GM18868 (cell line): Measurements from ENCODE around the gene SLCO2A1.

Experiments used
- ATAC-seq: cut with Tn5 transposase; IDR thresholded peaks from one replicate; pipeline ENCODE4 v1.9.1; 2021; ENCODE audit warnings: mild to moderate bottlenecking, moderate library complexity; ENCODE audit not compliant: unreplicated experiment

SLCO2A1 gene

DNA sequence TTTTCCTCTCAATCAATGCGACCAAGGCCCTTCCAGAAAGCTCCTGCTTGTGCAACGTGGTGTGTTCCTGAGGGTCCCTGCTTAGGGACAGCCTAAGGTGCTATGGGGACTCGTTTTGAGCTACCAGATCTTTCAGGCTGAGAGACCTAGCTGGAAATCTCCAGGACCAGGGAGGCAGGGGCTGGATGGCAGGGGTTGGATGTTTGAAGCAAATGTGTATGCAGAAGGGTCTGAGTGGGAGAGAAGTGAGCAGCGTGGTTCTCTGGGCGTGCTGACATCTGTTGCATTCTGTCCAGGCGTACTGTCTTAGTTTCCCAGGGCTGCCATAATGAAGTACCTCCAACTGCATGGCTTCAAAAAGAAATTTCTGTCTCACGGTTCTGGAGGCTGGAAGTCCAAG is 31.7 kb upstream of the SLCO2A1 start:
- ATAC-seq: no peak

DNA sequence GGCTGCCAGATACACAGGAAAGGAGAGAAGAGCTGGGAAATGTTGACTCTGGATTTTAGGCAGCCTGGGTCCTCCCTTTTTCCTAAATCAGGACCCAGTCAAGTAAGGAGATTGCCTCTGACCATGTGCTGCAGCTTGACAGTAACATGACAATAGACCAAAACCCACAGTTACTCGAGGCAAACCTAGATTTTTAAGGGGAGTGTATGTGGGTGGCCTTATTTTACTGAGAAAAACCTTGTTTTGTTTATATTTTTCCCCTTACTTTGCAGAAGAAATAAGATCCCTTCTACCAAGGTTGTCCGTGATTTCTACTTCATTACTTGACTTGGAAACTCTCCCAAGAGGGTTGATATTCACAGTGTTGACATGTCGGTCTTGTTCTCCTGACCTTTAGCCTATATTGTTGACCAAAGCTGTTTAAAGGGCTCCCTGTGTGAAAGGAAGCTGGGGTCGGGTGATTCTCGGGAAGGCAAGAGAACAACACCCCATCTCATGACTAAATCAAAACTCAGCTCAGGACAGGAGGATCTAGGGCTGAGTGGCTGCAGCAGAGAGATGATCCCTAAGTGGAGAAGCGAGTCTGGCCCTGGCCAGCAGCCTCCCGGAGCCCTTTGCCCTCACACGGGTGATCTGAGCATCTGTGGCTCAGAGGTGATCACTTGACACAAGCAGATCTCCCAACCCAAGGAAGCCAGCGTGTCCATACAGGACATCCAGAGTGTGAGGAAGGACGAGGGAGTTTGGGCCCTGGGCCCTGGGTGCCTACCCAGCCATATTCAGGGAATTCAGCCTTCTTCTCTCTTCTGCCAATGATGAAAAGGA is 31.0 kb upstream of the SLCO2A1 start:
- ATAC-seq: no peak

DNA sequence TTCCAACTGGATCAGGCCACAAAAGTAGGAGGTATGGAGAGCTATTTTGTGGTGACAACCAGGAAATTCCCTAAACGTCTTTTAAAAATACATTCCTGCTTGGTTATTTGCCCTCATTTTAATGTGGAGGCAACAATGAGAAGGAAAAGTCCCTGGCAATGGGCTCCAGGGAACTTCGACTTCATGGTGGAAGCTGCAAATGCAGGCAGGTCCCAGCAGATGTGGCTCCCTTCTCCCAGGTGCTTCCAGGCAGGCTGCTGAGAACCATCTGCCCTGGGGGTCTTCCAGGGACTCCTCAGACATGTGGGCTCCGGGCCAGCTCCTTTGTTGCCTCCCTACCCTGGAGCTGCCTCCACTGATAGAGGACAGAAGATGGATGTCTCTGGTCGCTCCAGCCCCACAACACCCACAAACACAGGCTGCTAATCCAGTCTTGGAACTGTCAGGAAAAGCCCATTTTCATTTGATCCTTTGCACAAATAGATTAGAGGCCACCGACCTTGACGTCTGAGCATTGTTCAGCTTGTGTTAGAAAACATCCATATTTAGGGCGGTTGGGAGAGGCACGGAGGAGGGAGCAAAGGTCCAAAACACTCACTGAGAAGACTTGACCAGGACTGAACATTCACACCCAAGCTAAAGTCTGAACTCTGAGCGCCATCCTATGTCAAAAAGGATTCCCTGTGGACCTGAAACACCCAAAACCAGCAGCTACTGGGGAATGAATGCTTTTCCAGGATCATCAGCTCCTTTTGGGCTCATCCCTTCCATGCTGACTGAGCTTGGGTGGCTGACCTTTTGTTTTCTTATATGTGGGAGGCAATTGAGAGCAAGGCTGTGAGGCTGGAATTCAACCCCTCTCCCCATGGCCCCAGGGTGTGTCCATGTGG is 30.2 kb upstream of the SLCO2A1 start:
- no peak for ATAC-seq

DNA sequence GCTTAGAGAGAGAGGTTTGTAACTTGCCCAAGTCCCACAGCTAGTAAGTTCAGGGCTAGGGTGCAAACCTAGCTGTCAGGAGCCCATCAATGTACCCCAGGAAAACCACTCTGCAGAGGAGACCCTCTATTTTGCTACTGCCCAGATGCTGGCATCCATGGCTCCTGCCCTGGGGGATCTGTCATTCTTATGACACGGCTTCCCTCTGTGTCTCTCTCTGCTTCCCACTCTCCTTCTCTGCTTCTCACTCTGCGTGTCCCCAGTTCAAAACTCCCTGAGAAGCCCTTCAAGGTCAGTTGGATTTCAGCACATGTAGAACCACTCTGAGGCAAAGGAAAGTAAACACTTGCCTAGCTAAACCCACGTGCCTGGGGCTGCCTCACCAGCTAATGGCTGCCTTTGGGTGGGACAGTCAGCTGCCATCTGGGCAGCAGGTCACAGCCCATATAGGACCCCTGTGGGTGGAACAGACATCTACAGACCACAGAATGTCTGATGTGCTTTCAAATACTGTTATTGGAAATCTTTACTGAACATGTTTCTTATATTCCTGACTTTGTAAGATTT is 29.4 kb upstream of the SLCO2A1 start:
- ATAC-seq: no peak

DNA sequence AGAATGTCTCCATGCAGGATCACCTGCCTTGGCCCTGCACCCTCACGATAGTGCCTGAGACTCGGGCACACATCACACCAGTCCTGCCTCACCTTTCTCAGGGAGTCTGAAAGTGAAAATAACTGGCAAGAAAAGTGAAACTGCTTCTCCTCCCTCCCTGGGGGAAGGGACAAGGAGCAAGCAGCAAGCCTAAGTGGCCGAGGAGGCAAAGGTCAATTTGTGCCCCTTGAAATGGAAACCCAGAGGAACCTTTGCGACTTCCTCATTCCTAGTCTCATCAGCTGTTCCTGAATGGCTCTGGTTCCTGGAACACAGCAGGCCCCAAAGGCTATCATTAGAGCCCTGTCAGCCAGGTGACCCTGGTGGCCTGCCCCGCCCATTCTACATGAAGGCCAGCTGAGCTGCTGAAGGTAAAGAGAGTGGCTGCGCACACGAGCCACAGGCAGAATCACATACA is 28.0 kb upstream of the SLCO2A1 start:
- ATAC-seq: no peak

DNA sequence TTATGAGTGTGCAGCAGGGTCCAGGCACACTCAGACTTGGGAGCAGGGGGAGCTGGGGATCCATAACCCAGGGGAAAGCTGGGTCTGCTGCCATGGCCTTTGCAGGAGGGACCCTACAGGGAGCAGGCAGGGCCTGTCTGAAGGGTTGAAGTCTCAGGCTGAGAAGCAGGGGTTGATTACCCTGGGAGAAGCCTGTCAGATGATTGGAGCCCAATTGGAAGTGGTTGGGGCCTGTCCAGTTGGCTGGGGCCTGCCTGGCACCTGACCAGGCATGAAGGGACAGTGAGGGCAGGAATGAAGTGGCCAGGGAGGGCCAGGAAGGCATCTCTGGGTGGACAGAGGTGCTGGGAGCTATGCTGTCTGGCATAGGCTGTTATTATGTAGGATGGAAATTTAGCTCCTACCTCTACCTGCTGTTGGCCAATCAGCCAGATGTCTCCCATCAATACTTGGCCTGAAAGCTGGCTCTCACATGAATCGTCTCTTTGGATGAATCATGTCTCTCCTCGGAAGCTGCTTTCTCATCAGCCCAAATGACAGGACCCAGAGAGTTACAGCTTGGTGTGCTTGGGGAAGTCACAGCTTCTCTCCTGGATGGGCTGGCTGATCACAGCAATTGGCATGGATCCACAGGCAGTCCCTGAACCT is 27.4 kb upstream of the SLCO2A1 start:
- ATAC-seq: no peak

DNA sequence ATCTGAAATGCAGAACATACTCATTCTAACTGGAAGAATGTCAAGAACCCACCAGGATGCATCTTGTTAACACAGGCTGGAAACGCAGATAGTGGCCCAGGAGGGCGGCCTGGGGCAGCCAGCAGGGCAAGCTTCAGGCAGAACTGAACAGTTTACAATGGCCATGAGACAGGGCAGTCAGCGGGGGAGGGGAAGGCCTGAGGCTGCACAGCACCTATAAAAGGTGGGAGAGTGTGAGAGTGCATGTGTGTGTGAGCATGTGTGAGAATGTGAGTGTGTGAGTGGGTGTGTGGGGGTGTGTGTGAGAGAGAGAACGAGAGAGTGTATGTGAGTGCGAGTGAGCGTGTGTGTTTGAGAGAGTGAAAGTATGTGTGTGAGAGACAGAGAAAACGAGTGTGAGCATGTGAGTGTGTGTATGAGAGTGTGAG is 26.8 kb upstream of the SLCO2A1 start:
- ATAC-seq: no peak

DNA sequence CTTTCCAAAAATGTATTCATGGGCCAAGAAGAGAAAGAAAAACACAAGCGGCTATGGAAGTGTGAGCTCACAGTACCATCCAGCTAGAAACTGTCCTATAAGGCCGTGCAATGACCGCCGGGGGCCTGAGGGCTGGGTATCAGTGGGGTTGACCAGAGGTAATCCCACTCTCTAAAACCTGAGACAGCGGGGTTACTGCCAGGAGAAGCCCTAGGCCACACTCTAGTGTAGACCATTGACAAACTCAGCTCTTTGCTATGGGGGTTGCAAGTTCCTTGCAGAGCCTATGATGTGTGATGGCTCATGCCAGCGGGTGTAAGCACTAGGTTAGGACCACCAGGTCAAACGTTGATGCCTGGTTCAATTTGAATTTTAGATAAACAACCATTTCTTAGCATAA is 25.9 kb upstream of the SLCO2A1 start:
- ATAC-seq: no peak

DNA sequence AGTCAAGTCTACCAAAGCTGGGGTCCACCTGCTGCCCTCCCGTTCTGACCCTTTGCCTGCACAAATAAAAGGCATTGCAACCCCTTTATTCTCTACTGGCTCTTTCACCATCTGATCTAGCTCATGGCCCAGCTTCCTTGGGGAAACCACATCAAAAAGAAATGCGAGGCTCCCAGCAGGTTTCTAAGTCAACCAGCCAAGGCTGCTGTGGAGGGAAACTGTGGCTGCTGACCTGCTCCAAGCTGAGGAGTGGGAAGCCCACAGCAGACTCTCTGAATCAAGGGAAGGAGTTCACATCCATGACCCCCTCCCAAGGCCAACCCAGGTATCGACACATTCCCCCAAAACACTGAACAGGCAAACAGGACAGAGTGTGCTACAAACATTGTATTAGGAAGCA is 25.2 kb upstream of the SLCO2A1 start:
- no peak for ATAC-seq

DNA sequence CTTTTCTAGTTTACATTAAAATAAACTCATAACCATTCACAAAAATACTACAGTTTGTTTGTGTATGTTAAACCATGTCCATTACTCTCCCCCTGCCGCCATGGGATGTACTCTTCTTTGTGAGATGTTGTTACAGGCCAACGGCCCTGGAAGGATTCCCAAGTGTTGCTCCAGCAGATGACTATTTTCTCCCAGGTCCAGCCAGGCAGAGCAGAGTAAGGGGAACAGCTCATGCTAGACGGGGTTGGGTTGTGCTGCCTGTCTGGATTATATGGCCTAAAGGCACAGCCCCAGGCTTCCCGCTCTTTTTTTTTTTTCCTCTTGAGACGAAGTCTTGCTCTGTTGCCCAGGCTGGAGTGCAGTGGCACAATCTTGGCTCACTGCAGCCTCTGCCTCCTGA is 24.5 kb upstream of the SLCO2A1 start:
- no peak for ATAC-seq

DNA sequence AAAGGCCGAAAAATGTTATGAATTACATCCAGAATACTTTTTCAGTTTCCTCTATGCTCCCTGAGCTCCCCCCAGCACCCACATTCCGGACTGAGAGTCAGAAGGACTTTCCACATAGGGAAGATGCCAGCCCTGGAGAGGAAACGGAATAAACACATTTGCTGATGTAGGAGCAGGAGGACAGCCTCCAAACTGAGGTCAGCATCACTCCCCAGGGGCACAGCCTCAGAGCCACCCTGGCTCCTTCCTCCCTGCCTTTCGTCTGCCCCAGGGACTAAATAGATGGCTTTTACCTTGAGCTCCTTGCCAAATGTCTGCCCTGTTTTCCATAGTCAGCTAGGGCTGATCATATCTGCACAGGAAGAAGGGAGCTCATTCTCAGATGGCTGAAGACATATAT is 22.6 kb upstream of the SLCO2A1 start:
- no peak for ATAC-seq

DNA sequence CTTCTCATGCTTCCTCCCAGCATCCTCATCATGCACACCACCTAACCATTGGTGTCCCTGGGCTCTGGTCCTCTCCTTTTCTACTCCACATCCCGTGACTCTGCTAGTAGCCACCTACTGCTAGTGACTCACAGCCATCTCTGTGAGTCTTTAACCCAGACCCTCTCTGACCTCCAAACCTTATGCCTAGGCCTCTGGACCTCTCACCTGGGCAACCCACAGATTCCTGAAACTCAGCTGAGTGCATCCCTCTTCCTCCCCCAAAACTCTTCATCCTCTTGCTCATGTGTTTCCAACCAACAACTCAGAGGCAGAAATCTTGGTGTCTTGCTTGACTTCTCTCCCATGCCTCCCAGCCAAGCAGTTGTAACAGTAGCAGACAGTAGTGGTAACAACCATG is 20.0 kb upstream of the SLCO2A1 start:
- ATAC-seq: no peak

DNA sequence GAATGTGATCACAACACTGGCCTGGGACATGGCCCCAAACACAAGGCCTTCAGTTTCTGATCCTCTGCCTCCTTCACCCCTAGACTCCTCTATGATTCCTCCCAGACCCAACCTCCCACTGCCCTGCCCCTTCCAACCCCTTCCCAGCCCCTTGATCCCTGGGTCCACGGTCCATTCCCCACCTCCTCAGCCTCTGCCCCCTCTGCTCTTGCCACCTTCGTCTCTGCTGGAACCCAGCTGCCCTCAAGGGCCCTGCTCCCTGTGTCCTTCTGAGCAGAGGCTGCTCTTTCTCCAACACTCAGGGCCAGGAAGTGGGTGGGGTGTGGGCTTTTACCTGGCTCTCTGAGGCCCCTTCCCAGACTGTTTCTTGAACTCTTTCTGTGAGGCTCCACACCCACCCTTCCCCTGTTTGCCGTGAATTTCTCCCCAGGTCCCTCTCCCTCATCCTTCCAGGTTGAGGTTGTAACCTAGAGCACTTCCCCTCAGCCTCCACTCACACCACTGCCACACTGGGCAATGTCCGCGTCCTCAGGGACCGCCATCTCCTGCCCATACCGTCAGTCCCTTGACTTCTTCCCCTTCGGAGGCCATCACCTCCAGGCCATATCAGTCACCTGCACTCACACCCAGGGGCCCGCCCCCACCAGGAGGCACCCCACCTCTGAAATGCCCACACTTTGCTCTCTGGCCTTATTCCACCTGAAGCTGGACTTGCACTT is 18.7 kb upstream of the SLCO2A1 start:
- no peak for ATAC-seq

DNA sequence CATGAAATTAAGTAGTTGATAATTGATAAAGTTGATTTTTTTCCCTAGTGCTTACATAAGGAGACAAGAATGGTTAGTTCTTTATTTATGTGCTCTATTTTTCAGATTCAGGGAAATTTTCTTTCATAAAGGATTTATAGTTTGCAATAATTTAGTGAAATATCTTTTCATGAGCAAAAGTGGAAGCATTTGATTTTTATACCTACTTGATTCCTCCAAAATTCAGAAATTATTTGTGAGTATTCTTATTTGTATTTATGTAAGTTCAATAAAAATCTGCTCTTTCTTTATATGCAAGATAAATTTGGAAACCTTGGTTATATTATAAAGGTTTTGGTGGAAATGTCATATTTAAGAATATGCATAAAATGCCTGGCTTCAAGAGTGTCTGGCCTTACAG is 14.7 kb upstream of the SLCO2A1 start:
- no peak for ATAC-seq

DNA sequence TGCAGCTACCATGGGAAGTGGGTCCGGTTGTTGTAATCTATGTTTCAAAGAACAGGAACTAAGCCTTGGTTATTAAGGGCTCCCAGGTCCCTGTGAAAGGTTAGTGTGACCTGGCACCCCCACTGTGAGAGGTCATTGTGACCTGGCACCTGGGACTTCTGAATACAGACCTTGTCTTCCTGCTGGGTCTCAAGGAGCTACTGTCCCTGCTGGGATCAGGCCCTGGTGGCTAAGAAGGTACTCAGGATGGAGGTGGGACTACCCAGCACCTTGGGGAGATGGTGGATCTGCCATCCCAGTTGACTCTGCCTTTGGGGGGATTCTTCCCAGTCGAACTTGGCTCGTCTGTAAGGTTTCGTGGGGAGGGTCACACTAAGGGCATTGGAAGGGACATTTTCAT is 10.3 kb upstream of the SLCO2A1 start:
- ATAC-seq: no peak

DNA sequence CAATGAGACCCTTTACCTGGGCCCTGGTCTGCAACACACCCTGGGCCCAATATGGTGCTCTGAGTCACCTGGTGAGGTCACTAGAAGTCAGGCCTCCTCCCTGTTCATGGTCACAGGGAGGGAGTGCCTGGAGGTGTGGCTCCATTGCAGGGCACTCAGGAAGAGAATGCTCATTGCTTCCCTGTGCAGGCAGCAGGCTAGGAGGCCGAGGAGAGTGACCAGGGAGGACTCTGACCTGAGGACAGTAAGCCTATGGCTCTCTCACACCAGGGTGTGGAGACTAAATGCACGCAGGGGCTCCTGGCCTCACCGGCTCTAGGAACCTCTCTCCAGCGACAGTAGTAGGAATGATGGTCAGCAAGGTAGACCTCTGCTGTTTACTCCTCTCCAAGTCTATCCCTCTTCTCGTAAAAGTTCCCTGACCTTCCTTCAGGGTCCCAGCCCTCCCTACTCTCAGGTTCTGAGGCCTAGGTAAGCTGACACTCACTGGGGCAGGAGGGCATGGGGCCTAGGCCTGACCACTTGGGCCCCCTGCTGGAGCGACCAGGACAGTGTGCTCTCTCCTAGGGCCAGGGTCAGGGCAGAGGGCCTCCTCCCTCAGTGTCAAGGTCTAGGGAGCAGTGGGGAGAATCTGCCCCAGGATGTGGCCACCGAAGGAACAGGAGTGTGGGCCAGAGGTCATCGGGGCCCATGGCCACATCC is 9.6 kb upstream of the SLCO2A1 start:
- ATAC-seq: no peak

DNA sequence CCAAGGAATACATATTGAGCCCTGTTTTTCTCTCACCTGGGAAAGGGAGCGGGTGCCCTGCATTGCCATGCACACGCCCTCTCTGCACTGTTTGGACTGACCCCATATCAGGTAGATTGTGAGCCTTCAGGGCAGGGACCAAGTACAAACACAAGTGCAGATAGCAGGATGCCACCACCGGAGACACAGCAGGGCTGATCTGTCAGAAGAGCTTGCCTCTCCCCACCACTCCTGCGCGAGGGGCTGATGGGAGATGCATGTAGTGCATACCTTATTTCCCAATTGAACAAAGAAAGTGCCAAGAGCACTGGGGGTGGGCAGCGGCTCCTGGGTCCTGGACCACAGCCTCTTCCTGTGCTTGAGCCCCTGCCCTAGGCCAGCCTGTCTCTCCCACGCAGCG is 9.0 kb upstream of the SLCO2A1 start:
- no peak for ATAC-seq

DNA sequence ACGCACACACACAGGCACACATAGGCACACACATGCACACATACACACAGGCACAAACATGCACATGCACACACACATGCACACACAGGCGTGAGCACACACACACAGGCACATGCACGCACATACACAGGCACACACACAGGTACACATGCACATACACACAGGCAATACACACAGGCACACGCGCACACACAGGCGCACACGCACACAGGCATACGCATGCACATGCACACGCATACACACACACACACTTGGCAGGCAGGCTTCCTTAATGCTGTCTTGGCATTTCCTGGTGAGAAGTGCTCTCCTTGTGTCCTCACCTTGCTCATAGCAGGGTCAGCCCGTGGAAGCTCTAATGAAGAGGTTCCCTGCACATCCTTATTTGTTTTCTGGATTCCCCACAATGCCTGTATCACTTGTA is 8.4 kb upstream of the SLCO2A1 start:
- ATAC-seq: no peak

DNA sequence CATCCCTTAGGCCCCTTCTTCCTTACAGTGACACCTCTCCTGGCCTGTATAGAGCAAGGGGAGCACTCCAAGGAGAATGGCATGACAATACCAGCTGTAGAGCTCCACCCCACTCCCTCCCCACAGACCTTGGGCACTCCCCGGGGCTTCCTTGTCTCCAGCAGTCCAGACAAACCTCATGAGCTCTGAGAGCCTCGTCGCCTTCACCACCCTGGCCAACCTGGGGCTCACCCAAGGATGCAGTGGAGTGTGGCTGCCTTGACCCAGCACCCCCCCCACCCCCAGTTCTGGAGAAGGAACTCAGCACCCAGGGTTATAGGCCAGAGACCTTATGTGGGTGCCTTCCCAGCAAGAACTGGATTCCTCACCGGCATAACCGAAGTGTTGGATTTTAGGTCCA is 7.4 kb upstream of the SLCO2A1 start:
- no peak for ATAC-seq

DNA sequence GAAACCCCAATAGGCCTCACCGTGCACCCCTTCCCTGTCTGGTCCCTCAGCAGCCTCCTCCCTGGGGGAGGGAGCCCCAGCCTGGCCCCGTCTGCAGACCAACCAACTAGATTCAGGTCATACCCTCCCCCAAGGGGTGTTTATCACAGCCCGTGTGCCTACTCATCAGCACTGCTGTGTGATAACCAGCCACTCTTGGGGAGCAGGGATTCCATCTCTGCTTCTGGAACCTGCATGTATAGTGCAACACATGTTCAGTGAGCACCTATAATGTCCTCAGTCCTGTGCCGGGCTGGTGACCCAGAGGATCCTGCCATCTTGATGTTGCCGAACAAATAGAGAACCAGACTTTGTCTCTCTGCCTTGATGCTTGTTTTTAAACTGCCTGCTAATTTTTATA is 6.6 kb upstream of the SLCO2A1 start:
- no peak for ATAC-seq
